K562 (cell line): ENCODE results near the gene SLC38A8. TPM values are rescaled to one million over a fixed set of nuclear protein-coding genes. Genes with fewer than 3 reads are reported as not detected.

Experiments
- ATAC-seq: fragments of 200-7000 bp; cut with Tn5 transposase; 3 replicates; pipeline ENCODE4 v1.9.1; 2020; ENCODE audit warnings: moderate library complexity
- BruUV-seq: library from RNA; stranded (reverse); fragments of 400-500 nt; replicated peaks from 2 replicates; lab custom pipeline; 2021; lab: Mats Ljungman, UMichigan
- CTCF ChIA-PET: fragments of 300-600 bp; formaldehyde crosslinking; extraction: SDS; loops from one replicate; lab custom pipeline; 2021; ENCODE audit warnings: low intra/inter-chr PET ratio; lab: Yijun Ruan, JAX
- POLR2A ChIA-PET: fragments of 300-600, 350-650 bp; sonication (Branson Sonifier 250); formaldehyde crosslinking; extraction: SDS; loops from one replicate; lab custom pipeline; 2021; ENCODE audit warnings: antibody characterized with exemption, inconsistent platforms; lab: Yijun Ruan, JAX
- DNase-seq, 4 experiments: peaks; one replicate each; pipeline versions ENCODE4 v3.0.0 to v3.0.0-alpha.2; 2011 to 2018; ENCODE audit warnings: low spot score in 3 of 4, mixed read lengths in 3 of 4; ENCODE audit errors: extremely low read depth in 1 of 4
- FAIRE-seq: peaks from 2 replicates; lab custom pipeline; 2011; peaks lifted over from hg19 to GRCh38; lab: Jason Lieb, UNC
- H2AFZ ChIP-seq: 2 replicates; pipeline ENCODE4 v1.6.0; 2011; ENCODE audit warnings: low read depth, low read length, control low read depth, inconsistent platforms
- H3K27ac ChIP-seq: fragments of 200-600 bp; 3 replicates; pipeline ENCODE4 v1.8.0; 2011; ENCODE audit warnings: low read depth, mild to moderate bottlenecking, control low read depth, inconsistent platforms, low read length, moderate library complexity, mixed read lengths; ENCODE audit errors: extremely low read depth
- H3K27me3 ChIP-seq, 2 experiments: fragments of 300-600 bp in 1 of 2; 2 replicates in 1 of 2; 3 replicates in 1 of 2; pipeline versions ENCODE4 v1.6.0 to v1.8.0; 2011; ENCODE audit warnings: inconsistent platforms in 2 of 2, low read length in 2 of 2, mild to moderate bottlenecking in 1 of 2, mixed read lengths in 1 of 2, moderate library complexity in 1 of 2; ENCODE audit not compliant: control insufficient read depth in 2 of 2, insufficient read depth in 2 of 2
- H3K36me3 ChIP-seq: fragments of 300-600 bp; 3 replicates; pipeline ENCODE4 v1.8.0; 2011; ENCODE audit warnings: mild to moderate bottlenecking, low read length, inconsistent platforms; ENCODE audit not compliant: control insufficient read depth, insufficient read depth
- H3K4me1 ChIP-seq, 2 experiments: fragments of 200-600 bp in 1 of 2; replicated peaks in 1 of 2; 2 replicates in 1 of 2; 3 replicates in 1 of 2; pipeline versions ENCODE4 v1.5.1 to v1.8.0; 2011; ENCODE audit warnings: inconsistent platforms in 2 of 2, low read length in 2 of 2, mild to moderate bottlenecking in 1 of 2, mixed read lengths in 1 of 2, moderate library complexity in 1 of 2; ENCODE audit not compliant: control insufficient read depth in 2 of 2, insufficient read depth in 2 of 2
- H3K4me2 ChIP-seq: 2 replicates; pipeline ENCODE4 v1.6.1; 2011; ENCODE audit warnings: low read length, control low read depth, inconsistent platforms, mixed read lengths; ENCODE audit not compliant: insufficient read depth
- H3K4me3 ChIP-seq: fragments of 200-600 bp; sonication (generic), shearing (Covaris generic); 2 replicates; pipeline ENCODE4 v1.5.1; 2016; ENCODE audit warnings: control low read depth, inconsistent platforms
- H3K79me2 ChIP-seq: fragments of 200-600 bp; 3 replicates; pipeline ENCODE4 v1.8.0; 2011; ENCODE audit warnings: low read length, inconsistent platforms; ENCODE audit not compliant: control insufficient read depth, insufficient read depth
- H3K9ac ChIP-seq, 2 experiments: 2 replicates each; pipeline versions ENCODE4 v1.6.0 to v1.6.1; 2011; ENCODE audit warnings: low read depth in 2 of 2, low read length in 2 of 2, control low read depth in 1 of 2, inconsistent platforms in 1 of 2, mild to moderate bottlenecking in 1 of 2, mixed read lengths in 1 of 2; ENCODE audit not compliant: insufficient read depth in 1 of 2
- H3K9me1 ChIP-seq: one replicate; pipeline ENCODE4 v1.6.0; 2011; ENCODE audit warnings: inconsistent platforms, mild to moderate bottlenecking, low read length, moderate library complexity; ENCODE audit not compliant: control insufficient read depth, insufficient read depth
- H3K9me3 ChIP-seq: replicated peaks from 2 replicates; pipeline ENCODE4 v1.5.1; 2011; ENCODE audit warnings: low read depth, low read length, inconsistent platforms; ENCODE audit not compliant: control insufficient read depth, insufficient read depth
- H4K20me1 ChIP-seq: replicated peaks from 2 replicates; pipeline ENCODE4 v1.6.1; 2011; ENCODE audit warnings: low read length, inconsistent platforms, mixed read lengths; ENCODE audit not compliant: control insufficient read depth, insufficient read depth
- HMG20B ChIP-seq: fragments of 250-450 bp; sonication (Bioruptor Pico); IDR thresholded peaks from 2 replicates; pipeline ENCODE4 v1.5.0; 2021; ENCODE audit warnings: mild to moderate bottlenecking
- POLR2AphosphoS5 ChIP-seq: IDR thresholded peaks from 2 replicates; pipeline ENCODE4 v1.6.1; 2011; ENCODE audit warnings: mild to moderate bottlenecking, low read depth, low read length, moderate library complexity; ENCODE audit not compliant: control insufficient read depth, insufficient read depth
- SPI1 ChIP-seq: IDR thresholded peaks from 2 replicates; pipeline ENCODE4 v1.6.1; 2011; ENCODE audit warnings: low read depth, low read length, control low read depth, borderline replicate concordance
- ZC3H8 ChIP-seq: fragments of 450-650 bp; IDR thresholded peaks from 2 replicates; pipeline ENCODE4 v1.6.1; 2017
- ZNF668 ChIP-seq: fragments of 250-450 bp; sonication (Bioruptor Pico); IDR thresholded peaks from 2 replicates; pipeline ENCODE4 v1.8.0; 2022; ENCODE audit warnings: mild to moderate bottlenecking, inconsistent platforms
- WGBS: fragments of 100-300 bp; shearing (Covaris generic); methylation state at CpG from one replicate; pipeline ENCODE4 v1.1.6; 2016; ENCODE audit warnings: low coverage, mixed read lengths; ENCODE audit not compliant: insufficient coverage; ENCODE audit errors: missing lambda C conversion rate; 5-methylcytosine and 5-hydroxymethylcytosine counted together
- in situ Hi-C: fragments of 300-500 bp; cut with MboI; formaldehyde crosslinking; loops from 4 replicates; pipeline ENCODE4 v1.15.0; 2018; ENCODE audit warnings: inconsistent platforms, mixed read lengths
- intact Hi-C: fragments of 100-400 bp; cut with micrococcal nuclease; formaldehyde crosslinking; loops from 2 replicates; pipeline ENCODE4 v1.14.2; 2022
- polyA plus RNA-seq, 8 experiments: library from polyadenylated mRNA; depleted of rRNA in 4 of 8; stranded (reverse) in 5 of 8; unstranded in 3 of 8; fragments of >200 nt; fragmentation: Nextera tagmentation in 2 of 8; fragmentation: Illumina TruSeq in 1 of 8; extraction: Ambion mirVana in 2 of 8; extraction: Trizol in 1 of 8; gene quantifications; 2 replicates each; pipeline versions ENCODE4 v1.2.1 to v1.2.3, GENCODE V29; 2011 to 2014; ENCODE audit warnings: inconsistent platforms in 1 of 8, missing spikeins in 1 of 8
- total RNA-seq, 7 experiments: library from RNA; depleted of rRNA in 6 of 7; stranded (reverse); fragments of >200 nt in 6 of 7; fragmentation: Illumina TruSeq in 2 of 7; extraction: Trizol in 2 of 7; gene quantifications; 2 replicates each; pipeline versions ENCODE4 v1.2.1 to v1.2.3, GENCODE V29; 2011 to 2021; ENCODE audit warnings: low replicate concordance in 1 of 7

SLC38A8 gene
- total and polyA plus RNA-seq, 9 of the 15 experiments (the other 6 are each of a cell fraction or from before 2014, with no cell fraction given) = 0.28 TPM; not detected in 8

DNA sequence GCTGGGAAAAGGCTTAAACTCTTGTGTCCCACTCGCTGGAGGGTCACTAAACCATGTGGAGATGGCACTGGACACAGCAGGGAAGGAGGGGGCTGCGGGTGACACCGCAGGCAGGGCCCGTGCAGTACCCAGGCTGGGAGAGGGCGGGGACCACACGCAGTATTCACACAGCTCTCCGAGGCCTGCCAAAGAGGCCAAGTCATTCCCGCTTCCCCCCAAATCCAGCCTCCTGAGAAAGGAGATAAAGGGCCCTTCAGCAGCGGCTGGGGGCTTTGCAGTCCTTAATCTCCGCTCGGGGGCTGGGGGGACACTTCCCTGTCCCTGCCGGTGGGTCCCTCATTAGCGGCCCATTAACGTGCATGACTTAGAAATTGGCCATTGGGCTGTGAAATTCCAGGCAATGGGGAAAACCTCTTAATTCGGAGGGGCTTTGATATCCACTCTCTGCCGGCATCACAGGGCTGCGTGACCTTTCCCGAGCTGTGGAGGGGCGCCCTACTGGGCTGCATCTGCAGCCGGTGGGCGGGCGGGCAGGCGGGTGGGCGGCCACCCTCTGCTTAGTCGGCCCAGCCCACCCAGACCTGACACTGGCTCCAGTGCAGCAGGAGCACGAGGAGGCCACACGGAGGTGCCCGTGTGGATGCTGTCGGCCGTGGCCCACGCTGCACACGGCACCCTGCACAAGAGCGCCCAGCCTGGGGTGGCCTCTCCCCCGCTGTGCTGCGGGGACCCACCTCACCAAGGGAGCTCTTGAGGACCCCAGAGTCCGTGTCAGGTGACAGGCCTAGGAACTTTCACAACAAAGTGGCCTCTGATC, 2.6 kb upstream of the SLC38A8 start:
- intact Hi-C loops = no loop called here
- Histone ChIP-seq H3K9me1 (peaks cover 11% of the 10 kb centered on the region), H3K36me3 (peaks cover 14% of the 10 kb centered on the region; the same call in 1 of the 3 replicates), H3K9me3 (no peaks in the 10 kb centered on the region), H4K20me1 (peaks cover 44% of the 10 kb centered on the region; the same call in 1 of the 2 replicates)
- WGBS = 46% methylated on average over 26 of the region's 36 CpGs
- POLR2A ChIA-PET = interaction anchor here (1.0 to 1.4 kb wide), 3 partner anchors 17 to 72 kb away, joined by 4 to 5 read pairs (median 4); no protein-coding TSS in a partner anchor
- ATAC-seq = no peak
- no TSS peak for BruUV-seq
- TF ChIP-seq ZC3H8 (no peak), ZNF668 (CRISPR knock-in tag) (no peak), SPI1 (no peak), POLR2AphosphoS5 (no peak), HMG20B (CRISPR knock-in tag) (no peak)
- TF ChIP-seq, all 486 proteins: peak for 0
- DNase-seq (no peak), FAIRE-seq (no peak)
- Histone ChIP-seq H3K9ac (0 out of 4 replicates have a peak overlapping the region, but pooled peaks of 1 of the 2 experiments have one; percentile 15), H3K27ac (no peak overlapping the region), H2AFZ (no peak overlapping the region), H3K79me2 (no peaks in the 10 kb centered on the region), H3K4me2 (no peak overlapping the region), H3K4me1 (peaks cover 16 to 36% of the 10 kb centered on the region in 2 experiments), H3K27me3 (peaks cover 28 to 33% of the 10 kb centered on the region in 2 experiments; a peak in 4 of 5 replicates), H3K4me3 (no peak overlapping the region)
- CTCF ChIA-PET = interaction anchor here (1.6 kb wide), 1 partner anchor 77 kb away, joined by 4 read pairs; the partner anchor contains the start of gene NECAB2
- in situ Hi-C loops = loop anchor here (10.0 kb wide), 1 partner anchor 70 kb away; no protein-coding TSS in a partner anchor
